ENCODE data around the gene QPCTL. TPM values are rescaled to one million over a fixed set of nuclear protein-coding genes. Genes with fewer than 3 reads are reported as not detected.
A peak's percentile ranks its signal among the peaks of the same experiment; 100 is the strongest.

Gene QPCTL
- total and polyA plus RNA-seq, 9 of the 15 experiments (the other 6 are each of a cell fraction or from before 2014, with no cell fraction given), result 0.99 to 31.3 (median 12.7) TPM

- FAIRE-seq, result no peak
- TF ChIP-seq TGIF2 (CRISPR knock-in tag; IDR thresholded peaks at IDR 0.05) (no peak), ZNF121 (CRISPR knock-in tag; conservative IDR thresholded peaks at IDR 0.05) (peak; percentile 94), KHSRP (IDR thresholded peaks at IDR 0.05) (no peak), BCOR (IDR thresholded peaks at IDR 0.05) (peak; percentile 51; the same call in 1 of the 2 replicates), SMARCA5 (IDR thresholded peaks at IDR 0.05) (no peak), RBM25 (IDR thresholded peaks at IDR 0.05; ENCODE audit: low read depth, low read length, severe bottlenecking) (peak; percentile 45)
Observed at GRCh38 chr19:45663800-45664199, 28.7 kb upstream of the QPCTL start.

GRCh38 chr19:45664575-45664974 lies 27.9 kb upstream of the QPCTL start:
- FAIRE-seq (no peak), ATAC-seq (no peak), DNase-seq (ENCODE audit: extremely low read depth in 1 of 4, low spot score in 3 of 4) (no peak)
- no peaks in the 10 kb centered on the region for H3K36me3 ChIP-seq (ENCODE audit: control insufficient read depth, insufficient read depth, low read length)
- in situ Hi-C loops (cut with MboI) (no loop called here), intact Hi-C loops (cut with micrococcal nuclease) (no loop called here)
- H3K9me1 ChIP-seq (ENCODE audit: control insufficient read depth, insufficient read depth, low read length), result no peaks in the 10 kb centered on the region
- no peak overlapping the region; the same call in 2 of the 3 replicates for H3K27ac ChIP-seq (ENCODE audit: extremely low read depth, low read depth, low read length)
- no peak overlapping the region for H3K4me2 ChIP-seq (ENCODE audit: insufficient read depth, low read length)
- POLR2A ChIA-PET, result no interaction called here
- TF ChIP-seq HDAC1 (IDR thresholded peaks at IDR 0.05), result 0 out of 4 replicates have a peak, but pooled peaks of 1 of the 2 experiments have one; percentile 17
- TF ChIP-seq PKNOX1 (IDR thresholded peaks at IDR 0.05), result no peak
- H3K9ac ChIP-seq (ENCODE audit: insufficient read depth in 1 of 2, low read depth in 2 of 2, low read length in 2 of 2), result peak overlapping the region in 1 of 2 experiments; percentile 9; a peak in 1 of 4 replicates
- no peaks in the 10 kb centered on the region for H4K20me1 ChIP-seq (replicated peaks; ENCODE audit: control insufficient read depth, insufficient read depth, low read length)
- BruUV-seq (replicated peaks), result no TSS peak
- 74% methylated on average over 7 of the region's 7 CpGs for WGBS (ENCODE audit: insufficient coverage, low coverage, missing lambda C conversion rate)
- H3K27me3 ChIP-seq (ENCODE audit: control insufficient read depth in 2 of 2, insufficient read depth in 2 of 2, low read length in 2 of 2), result no peaks in the 10 kb centered on the region; a peak in 1 of 5 replicates
- no peak overlapping the region for H3K4me3 ChIP-seq
- H3K79me2 ChIP-seq (ENCODE audit: control insufficient read depth, insufficient read depth, low read length), result peaks cover 16% of the 10 kb centered on the region
- no peaks in the 10 kb centered on the region for H3K9me3 ChIP-seq (replicated peaks; ENCODE audit: control insufficient read depth, insufficient read depth, low read depth, low read length)
- CTCF ChIA-PET (ENCODE audit: low intra/inter-chr PET ratio), result no interaction called here
- H2AFZ ChIP-seq (ENCODE audit: low read depth, low read length), result peak overlapping the region; percentile 35; the same call in 1 of the 2 replicates
- peaks cover 5 to 23% of the 10 kb centered on the region in 2 experiments; a peak in 4 of 5 replicates for H3K4me1 ChIP-seq (replicated peaks in 1 of 2; ENCODE audit: control insufficient read depth in 2 of 2, insufficient read depth in 2 of 2, low read length in 2 of 2)

More at GRCh38 chr19:45663800-45664199, 28.7 kb upstream of the QPCTL start:
- peak in 1 of 4 experiments; percentile 18 for DNase-seq (ENCODE audit: extremely low read depth in 1 of 4, low spot score in 3 of 4)
- peaks cover 5 to 20% of the 10 kb centered on the region in 2 experiments; a peak in 4 of 5 replicates for H3K4me1 ChIP-seq (replicated peaks in 1 of 2; ENCODE audit: control insufficient read depth in 2 of 2, insufficient read depth in 2 of 2, low read length in 2 of 2)
- H3K4me3 ChIP-seq, result no peak overlapping the region
- in situ Hi-C loops (cut with MboI) (no loop called here), intact Hi-C loops (cut with micrococcal nuclease) (no loop called here)
- ChIA-PET CTCF (ENCODE audit: low intra/inter-chr PET ratio) (no interaction called here), POLR2A (interaction anchor here (0.5 kb wide), 1 partner anchor 152 kb away, joined by 4 read pairs; no protein-coding TSS in a partner anchor)
- no peaks in the 10 kb centered on the region for H3K36me3 ChIP-seq (ENCODE audit: control insufficient read depth, insufficient read depth, low read length)
- WGBS (ENCODE audit: insufficient coverage, low coverage, missing lambda C conversion rate), result 100% methylated on average over 1 of the region's 1 CpG
- no peak overlapping the region for H2AFZ ChIP-seq (ENCODE audit: low read depth, low read length)
- ATAC-seq, result no peak
- BruUV-seq (replicated peaks), result no TSS peak
- no peaks in the 10 kb centered on the region for H4K20me1 ChIP-seq (replicated peaks; ENCODE audit: control insufficient read depth, insufficient read depth, low read length)
- no peaks in the 10 kb centered on the region for H3K9me3 ChIP-seq (replicated peaks; ENCODE audit: control insufficient read depth, insufficient read depth, low read depth, low read length)
- H3K4me2 ChIP-seq (ENCODE audit: insufficient read depth, low read length), result no peak overlapping the region
- H3K27ac ChIP-seq (ENCODE audit: extremely low read depth, low read depth, low read length), result no peak overlapping the region
- H3K27me3 ChIP-seq (ENCODE audit: control insufficient read depth in 2 of 2, insufficient read depth in 2 of 2, low read length in 2 of 2), result no peaks in the 10 kb centered on the region; a peak in 1 of 5 replicates
- H3K9me1 ChIP-seq (ENCODE audit: control insufficient read depth, insufficient read depth, low read length), result no peaks in the 10 kb centered on the region
- H3K9ac ChIP-seq (ENCODE audit: insufficient read depth in 1 of 2, low read depth in 2 of 2, low read length in 2 of 2), result no peak overlapping the region; a peak in 1 of 4 replicates
- H3K79me2 ChIP-seq (ENCODE audit: control insufficient read depth, insufficient read depth, low read length), result peaks cover 8% of the 10 kb centered on the region

Data from K562 (cell line).